IMR-90 (cell line): Measurements from ENCODE around the gene OTUD4. TPM values are rescaled to one million over a fixed set of nuclear protein-coding genes. Genes with fewer than 3 reads are reported as not detected.

Experiments
- ATAC-seq: fragments of 200-7000 bp; cut with Tn5 transposase; 2 replicates; pipeline ENCODE4 v1.9.1; 2020; ENCODE audit warnings: low read depth, mild to moderate bottlenecking, moderate library complexity
- BruUV-seq: library from RNA; stranded (reverse); fragments of 400-500 nt; replicated peaks from 2 replicates; lab custom pipeline; 2021; lab: Mats Ljungman, UMichigan
- CTCF ChIA-PET: fragments of 300-600 bp; formaldehyde crosslinking; extraction: SDS; loops from one replicate; lab custom pipeline; 2021; ENCODE audit warnings: antibody characterized with exemption; lab: Yijun Ruan, JAX
- POLR2A ChIA-PET: fragments of 300-600 bp; sonication (Branson Sonifier 250); formaldehyde crosslinking; loops from one replicate; lab custom pipeline; 2022; ENCODE audit warnings: antibody characterized with exemption; ENCODE audit not compliant: unreplicated experiment; lab: Charles Lee
- DNase-seq: peaks from one replicate; pipeline ENCODE4 v3.0.0; 2013
- H2AFZ ChIP-seq: replicated peaks from 2 replicates; pipeline ENCODE3; 2013; ENCODE audit warnings: low read length, mild to moderate bottlenecking; ENCODE audit not compliant: poor library complexity
- H2AK5ac ChIP-seq: 2 replicates; pipeline ENCODE4 v1.6.1; 2013; ENCODE audit warnings: low read depth, low read length, inconsistent platforms
- H2AK9ac ChIP-seq: replicated peaks from 2 replicates; pipeline ENCODE3; 2013; ENCODE audit warnings: mild to moderate bottlenecking, low read depth, low read length, moderate library complexity; ENCODE audit not compliant: poor library complexity
- H2BK120ac ChIP-seq: 2 replicates; pipeline ENCODE4 v1.6.1; 2013; ENCODE audit warnings: low read depth, low read length, inconsistent platforms
- H2BK15ac ChIP-seq: 3 replicates; pipeline ENCODE4 v1.6.1; 2013; ENCODE audit warnings: low read depth, low read length, inconsistent platforms
- H2BK20ac ChIP-seq: 2 replicates; pipeline ENCODE4 v1.6.1; 2013; ENCODE audit warnings: low read depth, mild to moderate bottlenecking, inconsistent platforms, low read length, moderate library complexity
- H2BK5ac ChIP-seq: 2 replicates; pipeline ENCODE4 v1.6.1; 2013; ENCODE audit warnings: mild to moderate bottlenecking, low read depth, low read length, inconsistent platforms; ENCODE audit not compliant: poor library complexity, severe bottlenecking
- H3K14ac ChIP-seq: replicated peaks from 2 replicates; pipeline ENCODE4 v1.6.1; 2013; ENCODE audit warnings: low read depth, low read length, inconsistent platforms
- H3K18ac ChIP-seq: 2 replicates; pipeline ENCODE4 v1.6.1; 2013; ENCODE audit warnings: low read depth, low read length, control low read depth
- H3K23ac ChIP-seq: 2 replicates; pipeline ENCODE4 v1.6.1; 2013; ENCODE audit warnings: low read depth, low read length, inconsistent platforms
- H3K27ac ChIP-seq: 2 replicates; pipeline ENCODE4 v1.5.1; 2013; ENCODE audit warnings: mild to moderate bottlenecking, control low read depth, low read length; ENCODE audit not compliant: insufficient read depth
- H3K27me3 ChIP-seq: 2 replicates; pipeline ENCODE4 v1.6.1; 2013; ENCODE audit warnings: low read length; ENCODE audit not compliant: control insufficient read depth, insufficient read depth
- H3K36me3 ChIP-seq: 2 replicates; pipeline ENCODE4 v1.6.1; 2013; ENCODE audit warnings: low read length, mixed read lengths; ENCODE audit not compliant: control insufficient read depth, insufficient read depth
- H3K4ac ChIP-seq: 2 replicates; pipeline ENCODE4 v1.6.1; 2013; ENCODE audit warnings: low read depth, low read length, inconsistent platforms
- H3K4me1 ChIP-seq: 2 replicates; pipeline ENCODE4 v1.6.1; 2013; ENCODE audit warnings: low read length, mixed read lengths; ENCODE audit not compliant: control insufficient read depth, insufficient read depth
- H3K4me2 ChIP-seq: 2 replicates; pipeline ENCODE4 v1.6.1; 2013; ENCODE audit warnings: low read depth, mild to moderate bottlenecking, control low read depth, low read length, moderate library complexity
- H3K4me3 ChIP-seq: 2 replicates; pipeline ENCODE4 v1.5.1; 2013; ENCODE audit warnings: low read depth, mild to moderate bottlenecking, control low read depth, low read length, moderate library complexity; ENCODE audit not compliant: insufficient read depth
- H3K56ac ChIP-seq: 2 replicates; pipeline ENCODE4 v1.6.1; 2013; ENCODE audit warnings: low read length, inconsistent platforms; ENCODE audit not compliant: insufficient read depth; ENCODE audit errors: extremely low read depth
- H3K79me1 ChIP-seq, 2 experiments: 2 replicates each; pipeline ENCODE4 v1.6.1; 2013; ENCODE audit warnings: low read length in 2 of 2, inconsistent platforms in 1 of 2, low read depth in 1 of 2
- H3K9ac ChIP-seq: 2 replicates; pipeline ENCODE4 v1.6.1; 2013; ENCODE audit warnings: low read depth, low read length, control low read depth
- H3K9me1 ChIP-seq: 2 replicates; pipeline ENCODE4 v1.6.1; 2013; ENCODE audit warnings: low read length, inconsistent platforms; ENCODE audit not compliant: insufficient read depth
- H3K9me3 ChIP-seq: 2 replicates; pipeline ENCODE4 v1.6.1; 2013; ENCODE audit warnings: low read length; ENCODE audit not compliant: control insufficient read depth, insufficient read depth
- H4K20me1 ChIP-seq: 2 replicates; pipeline ENCODE4 v1.6.1; 2013; ENCODE audit warnings: low read length, inconsistent platforms; ENCODE audit not compliant: insufficient read depth
- H4K5ac ChIP-seq: 2 replicates; pipeline ENCODE4 v1.6.1; 2013; ENCODE audit warnings: mild to moderate bottlenecking, low read depth, low read length, control low read depth
- H4K8ac ChIP-seq, 2 experiments: 2 replicates each; pipeline ENCODE4 v1.6.1; 2013; ENCODE audit warnings: low read depth in 2 of 2, low read length in 2 of 2, control low read depth in 1 of 2, inconsistent platforms in 1 of 2
- H4K91ac ChIP-seq: 2 replicates; pipeline ENCODE4 v1.6.1; 2013; ENCODE audit warnings: low read depth, low read length, inconsistent platforms; ENCODE audit not compliant: insufficient read depth
- BHLHE40 ChIP-seq: fragments of 150-350 bp; IDR thresholded peaks from 2 replicates; pipeline ENCODE4 v1.6.1; 2016; ENCODE audit warnings: mild to moderate bottlenecking, low read depth, low read length
- CEBPB ChIP-seq: IDR thresholded peaks from 2 replicates; pipeline ENCODE4 v1.6.1; 2012; ENCODE audit warnings: low read depth, low read length, improper control_type of control experiment
- WGBS, 2 experiments: methylation state at CpG; one replicate each; pipeline versions ENCODE4 v1.1.5 to v1.1.7; 2013; ENCODE audit warnings: missing lambda C conversion rate in 2 of 2; ENCODE audit not compliant: insufficient read length in 1 of 2; ENCODE audit errors: extremely low coverage in 2 of 2; 5-methylcytosine and 5-hydroxymethylcytosine counted together
- dilution Hi-C: fragments of 300-500 bp; cut with HindIII; formaldehyde crosslinking; loops from one replicate; pipeline ENCODE4 v1.14.3; 2018; ENCODE audit warnings: low sequenced_read_pairs; ENCODE audit not compliant: unreplicated experiment
- in situ Hi-C: fragments of 300-500 bp; cut with MboI; formaldehyde crosslinking; loops from 3 replicates; pipeline ENCODE4 v1.14.3; 2019; ENCODE audit warnings: low sequenced_read_pairs, inconsistent platforms, mixed read lengths
- intact Hi-C: fragments of 100-400 bp; cut with micrococcal nuclease; formaldehyde crosslinking; loops from 2 replicates; pipeline ENCODE4 v1.10.0; 2022
- polyA plus RNA-seq, 3 experiments: library from polyadenylated mRNA; depleted of rRNA; stranded (reverse); fragments of >200 nt; gene quantifications; 2 replicates each; pipeline ENCODE4 v1.2.3, GENCODE V29; 2012; ENCODE audit warnings: low replicate concordance in 1 of 3
- total RNA-seq: library from RNA; depleted of rRNA; stranded (reverse); fragments of >200 nt; gene quantifications from 2 replicates; pipeline ENCODE4 v1.2.3, GENCODE V29; 2012

Gene OTUD4
- total and polyA plus RNA-seq, 2 of the 4 experiments (the other 2 are of a cell fraction) = 11.0 to 12.4 TPM

DNA sequence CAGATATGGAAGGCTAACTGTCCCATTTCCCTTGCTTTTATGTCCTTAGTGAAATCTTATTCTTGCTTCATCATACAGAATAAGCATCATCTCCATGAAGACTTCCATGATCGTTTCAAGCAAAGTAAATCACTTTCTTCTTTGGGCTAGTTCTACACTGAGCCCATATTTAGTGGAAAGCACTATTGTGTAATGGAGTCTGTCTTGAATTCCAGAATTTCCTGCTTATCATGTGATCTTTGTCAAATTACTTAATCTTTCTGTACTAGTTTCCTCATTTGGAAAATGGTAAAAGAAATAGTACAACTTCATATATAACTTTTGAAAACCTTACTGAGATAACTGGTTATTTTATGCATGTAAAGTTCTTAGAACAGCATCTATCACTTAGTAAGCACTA, 90.0 kb downstream of the OTUD4 start:
- H3K4me2 ChIP-seq = no peak overlapping the region
- ChIA-PET POLR2A (no interaction called here), CTCF (no interaction called here)
- peak; percentile 42; the same call in 1 of the 2 replicates for TF ChIP-seq CEBPB
- TF ChIP-seq BHLHE40 = no peak
- no peak overlapping the region for H3K18ac ChIP-seq
- H4K20me1 ChIP-seq = no peaks in the 10 kb centered on the region
- intact Hi-C loops = loop anchor here (10.0 kb wide), 2 partner anchors 394 to 446 kb away; partner anchors contain the start of genes HHIP and SMAD1
- no peak overlapping the region for H2BK20ac ChIP-seq
- no peak for ATAC-seq
- no peak overlapping the region for H4K8ac ChIP-seq
- no peak overlapping the region for H3K4ac ChIP-seq
- no peak overlapping the region for H3K4me3 ChIP-seq
- no TSS peak for BruUV-seq
- H3K9ac ChIP-seq = no peak overlapping the region
- no peaks in the 10 kb centered on the region for H3K27me3 ChIP-seq
- peaks cover 28 to 30% of the 10 kb centered on the region in 2 experiments for H3K79me1 ChIP-seq
- H3K9me3 ChIP-seq = peaks cover 2% of the 10 kb centered on the region; the same call in 1 of the 2 replicates
- no peak overlapping the region for H4K5ac ChIP-seq
- WGBS, 2 experiments = no CpG with 5 or more reads among the region's 1 CpG
- H2BK120ac ChIP-seq = no peak overlapping the region
- in situ Hi-C loops = no loop called here
- no peaks in the 10 kb centered on the region for H3K4me1 ChIP-seq
- H3K56ac ChIP-seq = no peak overlapping the region
- H2AFZ ChIP-seq = no peak overlapping the region
- H2AK5ac ChIP-seq = no peak overlapping the region
- no peak overlapping the region for H4K91ac ChIP-seq
- peaks cover 5% of the 10 kb centered on the region; the same call in 1 of the 2 replicates for H3K9me1 ChIP-seq
- H2AK9ac ChIP-seq = no peak overlapping the region
- no peak overlapping the region for H3K23ac ChIP-seq
- no peak overlapping the region for H3K27ac ChIP-seq
- H3K14ac ChIP-seq = no peak overlapping the region
- peaks cover 14% of the 10 kb centered on the region for H3K36me3 ChIP-seq
- H2BK15ac ChIP-seq = no peak overlapping the region
- no peak overlapping the region for H2BK5ac ChIP-seq
- dilution Hi-C loops = no loop called here
- DNase-seq = no peak
